Measurements from ENCODE around the gene ZDHHC16. TPM values are rescaled to one million over a fixed set of nuclear protein-coding genes. Genes with fewer than 3 reads are reported as not detected.

Gene ZDHHC16
- total and polyA plus RNA-seq, 10 of the 15 experiments (the other 5 are each of a cell fraction or from before 2014, with no cell fraction given) = 16.8 to 63.1 (median 29.8) TPM

DNA sequence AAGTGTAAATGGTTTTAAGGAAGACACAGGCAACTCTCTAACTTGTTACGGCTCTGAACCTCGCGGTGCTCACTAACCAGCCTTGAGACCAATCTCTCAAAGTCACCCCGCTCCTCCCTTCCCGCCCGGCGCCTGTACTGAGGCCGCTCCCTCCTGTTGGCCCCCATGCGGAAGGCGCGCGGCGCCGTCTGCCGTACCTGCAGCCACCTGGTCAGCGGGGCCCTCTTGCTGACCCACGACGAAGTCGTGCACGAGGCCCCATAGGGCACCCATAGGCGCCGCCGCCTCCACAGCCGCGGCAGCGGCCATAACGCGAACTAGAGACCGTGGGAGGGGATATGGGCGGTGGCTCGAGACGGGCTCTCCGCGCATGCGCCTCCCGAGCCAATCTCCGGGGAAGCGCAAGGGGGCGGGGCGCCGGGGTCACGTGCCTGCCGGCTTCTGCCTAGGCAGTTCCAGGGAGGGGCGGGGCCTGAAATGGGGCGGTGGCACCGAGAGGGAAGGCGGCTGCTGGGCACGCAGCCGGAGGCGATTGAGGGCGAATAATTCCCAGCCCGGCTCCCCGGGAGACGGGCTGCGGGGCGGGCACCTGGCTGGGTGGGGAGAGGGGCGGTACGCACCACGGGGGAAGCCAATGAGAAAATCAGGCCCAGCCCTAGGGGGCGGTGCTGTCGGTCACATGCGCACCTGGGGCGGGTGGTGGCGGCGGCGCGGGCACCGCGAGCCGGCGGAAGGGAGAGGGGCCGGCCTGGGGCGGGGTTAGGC is 52.3 kb downstream of the ZDHHC16 start, which contains the start of gene MMS19 (continued):
- TF ChIP-seq, protein P1, sequence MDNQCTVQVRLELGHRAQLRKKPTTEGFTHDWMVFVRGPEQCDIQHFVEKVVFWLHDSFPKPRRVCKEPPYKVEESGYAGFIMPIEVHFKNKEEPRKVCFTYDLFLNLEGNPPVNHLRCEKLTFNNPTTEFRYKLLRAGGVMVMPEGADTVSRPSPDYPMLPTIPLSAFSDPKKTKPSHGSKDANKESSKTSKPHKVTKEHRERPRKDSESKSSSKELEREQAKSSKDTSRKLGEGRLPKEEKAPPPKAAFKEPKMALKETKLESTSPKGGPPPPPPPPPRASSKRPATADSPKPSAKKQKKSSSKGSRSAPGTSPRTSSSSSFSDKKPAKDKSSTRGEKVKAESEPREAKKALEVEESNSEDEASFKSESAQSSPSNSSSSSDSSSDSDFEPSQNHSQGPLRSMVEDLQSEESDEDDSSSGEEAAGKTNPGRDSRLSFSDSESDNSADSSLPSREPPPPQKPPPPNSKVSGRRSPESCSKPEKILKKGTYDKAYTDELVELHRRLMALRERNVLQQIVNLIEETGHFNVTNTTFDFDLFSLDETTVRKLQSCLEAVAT (IDR thresholded peaks at IDR 0.05) = 0 out of 2 replicates have a peak, but pooled peaks have one; percentile 47
- TF ChIP-seq CEBPZ (IDR thresholded peaks at IDR 0.05; ENCODE audit: low read depth, low read length) (no peak), KLF5 (IDR thresholded peaks at IDR 0.05; ENCODE audit: partially characterized antibody) (peak; percentile 30), EGR1 (IDR thresholded peaks at IDR 0.05; ENCODE audit: borderline replicate concordance in 1 of 2, low read depth in 2 of 2, low read length in 2 of 2) (peak in 1 of 2 experiments; percentile 69; a peak in 2 of 3 replicates), ETV6 (conservative IDR thresholded peaks at IDR 0.05 in 1 of 2, IDR thresholded peaks at IDR 0.05 in 1 of 2; ENCODE audit: borderline replicate concordance in 1 of 2, low read depth in 1 of 2) (peak in 1 of 2 experiments; percentile 30; a peak in 1 of 4 replicates), TCF3 (IDR thresholded peaks at IDR 0.05; ENCODE audit: borderline replicate concordance, insufficient read depth, low read depth, low read length) (0 out of 2 replicates have a peak, but pooled peaks have one; percentile 17), NBN (IDR thresholded peaks at IDR 0.05) (0 out of 2 replicates have a peak, but pooled peaks have one; percentile 52), TCF7 (IDR thresholded peaks at IDR 0.05; ENCODE audit: borderline replicate concordance) (no peak), TCF12 (IDR thresholded peaks at IDR 0.05; ENCODE audit: low read depth, low read length) (0 out of 2 replicates have a peak, but pooled peaks have one; percentile 13), ZNF207 (IDR thresholded peaks at IDR 0.05; ENCODE audit: borderline replicate concordance) (0 out of 2 replicates have a peak, but pooled peaks have one; percentile 30), MAX (IDR thresholded peaks at IDR 0.05; ENCODE audit: low read depth, low read length) (peak; percentile 86), POU2F2 (IDR thresholded peaks at IDR 0.05; ENCODE audit: borderline replicate concordance, low read depth, low read length) (peak; percentile 68; the same call in 2 of the 3 replicates), BACH1 (IDR thresholded peaks at IDR 0.05; ENCODE audit: borderline replicate concordance) (peak; percentile 21), PKNOX1 (IDR thresholded peaks at IDR 0.05) (peak; percentile 97), BCL11A (IDR thresholded peaks at IDR 0.05; ENCODE audit: low read depth, low read length) (no peak), RAD51 (IDR thresholded peaks at IDR 0.05) (peak; percentile 95), SMARCA5 (IDR thresholded peaks at IDR 0.05) (peak; percentile 54; the same call in 1 of the 2 replicates)
- TF ChIP-seq, protein P2, sequence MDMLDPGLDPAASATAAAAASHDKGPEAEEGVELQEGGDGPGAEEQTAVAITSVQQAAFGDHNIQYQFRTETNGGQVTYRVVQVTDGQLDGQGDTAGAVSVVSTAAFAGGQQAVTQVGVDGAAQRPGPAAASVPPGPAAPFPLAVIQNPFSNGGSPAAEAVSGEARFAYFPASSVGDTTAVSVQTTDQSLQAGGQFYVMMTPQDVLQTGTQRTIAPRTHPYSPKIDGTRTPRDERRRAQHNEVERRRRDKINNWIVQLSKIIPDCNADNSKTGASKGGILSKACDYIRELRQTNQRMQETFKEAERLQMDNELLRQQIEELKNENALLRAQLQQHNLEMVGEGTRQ (IDR thresholded peaks at IDR 0.05; ENCODE audit: borderline replicate concordance, low read depth, low read length) = peak; percentile 67

Measured in GM12878 (cell line).